ENCODE data around the gene GNAZ.

- TF ChIP-seq ZNF302 (CRISPR knock-in tag; IDR thresholded peaks at IDR 0.05): no peak
- TF ChIP-seq CTCF (IDR thresholded peaks at IDR 0.05): no peak
- no peak for TF ChIP-seq ESRRA (IDR thresholded peaks at IDR 0.05; ENCODE audit: borderline replicate concordance, low read length)
Observed at GRCh38 chr22:23068832-23069385, 1.4 kb upstream of the GNAZ start.

Data from A549 (cell line).